OCI-LY3 (cell line): ENCODE results near the gene AMOTL1.

Source experiments
- H2AFZ ChIP-seq: fragments of 200-600, 300-600 bp; shearing (Covaris generic); 2 replicates; pipeline ENCODE4 v1.6.0; 2014; ENCODE audit warnings: antibody characterized with exemption, low read depth, low read length
- H3K27ac ChIP-seq: fragments of 200-600, 300-600 bp; sonication (generic); 2 replicates; pipeline ENCODE4 v1.5.1; 2014; ENCODE audit warnings: mild to moderate bottlenecking, low read length, moderate library complexity, mixed read lengths
- H3K27me3 ChIP-seq: fragments of 200-600, 300-600 bp; sonication (generic); 2 replicates; pipeline ENCODE4 v1.6.1; 2014; ENCODE audit warnings: low read depth, low read length, mixed read lengths
- H3K36me3 ChIP-seq: fragments of 200-600, 300-600 bp; sonication (generic); replicated peaks from 2 replicates; pipeline ENCODE3; 2014; ENCODE audit warnings: low read depth, low read length, mixed read lengths
- H3K4me1 ChIP-seq: fragments of 300-600, 200-600 bp; sonication (generic); 2 replicates; pipeline ENCODE4 v1.6.1; 2014; ENCODE audit warnings: low read length, mixed read lengths
- H3K4me2 ChIP-seq: fragments of 200-600, 300-600 bp; sonication (generic); 2 replicates; pipeline ENCODE4 v1.6.1; 2014; ENCODE audit warnings: low read length, mixed read lengths
- H3K4me3 ChIP-seq: fragments of 300-600, 200-600 bp; sonication (generic); 2 replicates; pipeline ENCODE4 v1.5.1; 2014; ENCODE audit warnings: antibody characterized with exemption, mild to moderate bottlenecking, low read length, moderate library complexity
- H3K79me2 ChIP-seq: fragments of 300-600, 200-600 bp; shearing (Covaris generic); 2 replicates; pipeline ENCODE4 v1.6.1; 2014; ENCODE audit warnings: mild to moderate bottlenecking, low read length, mixed read lengths
- H3K9ac ChIP-seq: fragments of 300-600, 200-600 bp; shearing (Covaris generic); 2 replicates; pipeline ENCODE4 v1.6.0; 2014; ENCODE audit warnings: mild to moderate bottlenecking, low read length, moderate library complexity
- H3K9me3 ChIP-seq: fragments of 200-600, 300-600 bp; shearing (Covaris generic); 2 replicates; pipeline ENCODE4 v1.6.1; 2014; ENCODE audit warnings: low read length, mixed read lengths; ENCODE audit not compliant: insufficient read depth
- H4K20me1 ChIP-seq: fragments of 200-600, 300-600 bp; sonication (generic); 2 replicates; pipeline ENCODE4 v1.6.1; 2016; ENCODE audit warnings: low read length, mixed read lengths; ENCODE audit not compliant: insufficient read depth
- EZH2phosphoT487 ChIP-seq: fragments of 200-600 bp; shearing (Covaris generic); IDR thresholded peaks from 2 replicates; pipeline ENCODE4 v1.6.1; 2018; ENCODE audit warnings: antibody characterized with exemption, mixed run types, low read depth
- TF ChIP-seq, protein P1 (sequence below): fragments of 200-600, 300-600 bp; sonication (generic); IDR thresholded peaks from 2 replicates; pipeline ENCODE4 v1.5.1; 2014; ENCODE audit warnings: antibody characterized with exemption, low read length, low read depth

Gene AMOTL1

DNA sequence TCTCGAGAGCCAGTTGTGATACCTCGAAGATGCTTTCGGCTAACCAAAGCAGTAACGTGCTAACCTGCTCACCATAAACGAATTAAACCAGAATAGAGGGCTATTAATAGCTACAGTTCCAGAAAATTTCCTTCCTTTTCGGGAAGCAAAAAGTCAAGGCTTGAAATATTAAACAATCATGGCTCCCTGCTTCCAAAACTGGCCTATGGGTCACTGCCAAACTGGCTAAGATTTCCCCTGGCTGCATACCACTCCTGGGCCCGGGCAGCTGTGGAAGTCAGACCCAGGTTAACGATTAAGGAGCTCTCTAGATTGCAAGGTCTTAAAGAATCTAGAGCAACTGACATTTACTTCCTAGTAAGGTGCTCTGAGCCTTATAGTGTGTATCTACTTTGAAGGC lies 1.7 kb downstream of the AMOTL1 start:
- TF ChIP-seq EZH2phosphoT487 = no peak
- TF ChIP-seq, protein P1, sequence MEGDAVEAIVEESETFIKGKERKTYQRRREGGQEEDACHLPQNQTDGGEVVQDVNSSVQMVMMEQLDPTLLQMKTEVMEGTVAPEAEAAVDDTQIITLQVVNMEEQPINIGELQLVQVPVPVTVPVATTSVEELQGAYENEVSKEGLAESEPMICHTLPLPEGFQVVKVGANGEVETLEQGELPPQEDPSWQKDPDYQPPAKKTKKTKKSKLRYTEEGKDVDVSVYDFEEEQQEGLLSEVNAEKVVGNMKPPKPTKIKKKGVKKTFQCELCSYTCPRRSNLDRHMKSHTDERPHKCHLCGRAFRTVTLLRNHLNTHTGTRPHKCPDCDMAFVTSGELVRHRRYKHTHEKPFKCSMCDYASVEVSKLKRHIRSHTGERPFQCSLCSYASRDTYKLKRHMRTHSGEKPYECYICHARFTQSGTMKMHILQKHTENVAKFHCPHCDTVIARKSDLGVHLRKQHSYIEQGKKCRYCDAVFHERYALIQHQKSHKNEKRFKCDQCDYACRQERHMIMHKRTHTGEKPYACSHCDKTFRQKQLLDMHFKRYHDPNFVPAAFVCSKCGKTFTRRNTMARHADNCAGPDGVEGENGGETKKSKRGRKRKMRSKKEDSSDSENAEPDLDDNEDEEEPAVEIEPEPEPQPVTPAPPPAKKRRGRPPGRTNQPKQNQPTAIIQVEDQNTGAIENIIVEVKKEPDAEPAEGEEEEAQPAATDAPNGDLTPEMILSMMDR = no peak
- Histone ChIP-seq H3K9ac (peak overlapping the region; percentile 97), H3K4me2 (peak overlapping the region; percentile 95), H3K79me2 (peaks cover 65% of the 10 kb centered on the region), H2AFZ (no peak overlapping the region), H4K20me1 (peaks cover 49% of the 10 kb centered on the region), H3K27ac (no peak overlapping the region), H3K36me3 (peaks cover 12% of the 10 kb centered on the region), H3K4me1 (peaks cover 17% of the 10 kb centered on the region), H3K4me3 (peak overlapping the region; percentile 97), H3K27me3 (no peaks in the 10 kb centered on the region), H3K9me3 (no peaks in the 10 kb centered on the region)

GRCh38 chr11:94770563-94771120 lies 2.5 kb downstream of the AMOTL1 start:
- no peak overlapping the region for H2AFZ ChIP-seq
- H3K27ac ChIP-seq = no peak overlapping the region
- peak overlapping the region; percentile 95 for H3K4me2 ChIP-seq
- H3K4me1 ChIP-seq = peaks cover 17% of the 10 kb centered on the region
- no peaks in the 10 kb centered on the region for H3K9me3 ChIP-seq
- H4K20me1 ChIP-seq = peaks cover 56% of the 10 kb centered on the region
- H3K79me2 ChIP-seq = peaks cover 73% of the 10 kb centered on the region
- no peak overlapping the region for H3K4me3 ChIP-seq
- no peak overlapping the region for H3K9ac ChIP-seq
- TF ChIP-seq EZH2phosphoT487 = no peak
- TF ChIP-seq, protein P1 = no peak
- H3K27me3 ChIP-seq = no peaks in the 10 kb centered on the region
- peaks cover 12% of the 10 kb centered on the region for H3K36me3 ChIP-seq

DNA sequence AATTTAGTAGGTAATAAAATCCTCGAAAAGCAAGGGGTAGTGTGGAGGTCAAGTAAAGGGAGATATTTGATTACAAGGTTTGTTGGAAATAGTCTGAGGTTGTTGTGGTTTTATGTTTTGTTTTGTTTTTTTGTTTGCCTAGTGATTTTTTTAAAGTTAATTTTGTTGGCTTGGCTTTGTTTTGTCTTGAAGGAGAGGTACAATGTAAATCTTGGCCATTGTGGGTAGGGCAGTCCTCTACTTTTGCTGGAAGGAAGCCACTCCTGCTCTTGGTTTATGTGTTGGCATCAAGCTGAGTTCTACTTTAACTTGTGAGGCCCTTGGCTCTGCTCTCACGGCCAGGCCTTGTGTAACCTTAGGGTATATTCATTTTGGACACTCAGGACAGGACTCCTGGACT lies 3.2 kb downstream of the AMOTL1 start:
- Histone ChIP-seq H2AFZ (no peak overlapping the region), H3K4me2 (no peak overlapping the region), H3K36me3 (peaks cover 12% of the 10 kb centered on the region), H4K20me1 (peaks cover 64% of the 10 kb centered on the region), H3K27me3 (no peaks in the 10 kb centered on the region), H3K9me3 (no peaks in the 10 kb centered on the region), H3K79me2 (peaks cover 80% of the 10 kb centered on the region), H3K27ac (no peak overlapping the region), H3K4me3 (no peak overlapping the region), H3K9ac (no peak overlapping the region), H3K4me1 (peaks cover 17% of the 10 kb centered on the region)
- TF ChIP-seq, protein P1 = no peak
- TF ChIP-seq EZH2phosphoT487 = no peak

- Histone ChIP-seq H2AFZ (no peak overlapping the region), H3K27ac (no peak overlapping the region), H3K9me3 (no peaks in the 10 kb centered on the region), H3K4me2 (no peak overlapping the region), H3K4me3 (no peak overlapping the region), H3K36me3 (peaks cover 12% of the 10 kb centered on the region), H3K27me3 (no peaks in the 10 kb centered on the region), H3K4me1 (peaks cover 17% of the 10 kb centered on the region), H3K9ac (no peak overlapping the region), H4K20me1 (peaks cover 70% of the 10 kb centered on the region), H3K79me2 (peaks cover 86% of the 10 kb centered on the region)
- TF ChIP-seq EZH2phosphoT487 = no peak
- TF ChIP-seq, protein P1 = no peak
Observed at GRCh38 chr11:94771951-94772350, 3.8 kb downstream of the AMOTL1 start.
